ENCODE results near the gene ATF6. TPM values are rescaled to one million over a fixed set of nuclear protein-coding genes. Genes with fewer than 3 reads are reported as not detected.

Gene ATF6
- total and polyA plus RNA-seq, 2 of the 8 experiments (the other 6 are each of a cell fraction or from before 2014, with no cell fraction given), result 4.6 to 10.0 TPM

DNA sequence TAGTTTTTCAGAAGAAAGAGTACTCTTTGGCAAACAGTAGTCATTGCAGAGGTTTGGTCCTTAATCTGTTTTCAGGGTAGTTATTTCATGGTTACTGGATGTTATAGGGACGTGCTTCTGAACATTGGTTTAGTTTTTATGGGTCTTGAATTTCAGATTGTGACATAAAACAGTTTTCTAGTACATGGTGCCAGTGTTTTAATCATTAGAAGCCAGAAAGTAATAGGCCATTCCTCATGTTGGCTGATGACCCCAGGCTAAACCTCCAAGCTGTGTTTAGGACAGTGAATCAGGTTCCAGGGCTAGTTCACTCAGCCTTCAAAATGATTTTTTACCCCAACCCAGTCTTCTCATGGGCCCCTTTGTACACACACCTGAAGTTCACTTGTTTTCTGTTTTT, 184.3 kb downstream of the ATF6 start (continued):
- TF ChIP-seq, protein P1, sequence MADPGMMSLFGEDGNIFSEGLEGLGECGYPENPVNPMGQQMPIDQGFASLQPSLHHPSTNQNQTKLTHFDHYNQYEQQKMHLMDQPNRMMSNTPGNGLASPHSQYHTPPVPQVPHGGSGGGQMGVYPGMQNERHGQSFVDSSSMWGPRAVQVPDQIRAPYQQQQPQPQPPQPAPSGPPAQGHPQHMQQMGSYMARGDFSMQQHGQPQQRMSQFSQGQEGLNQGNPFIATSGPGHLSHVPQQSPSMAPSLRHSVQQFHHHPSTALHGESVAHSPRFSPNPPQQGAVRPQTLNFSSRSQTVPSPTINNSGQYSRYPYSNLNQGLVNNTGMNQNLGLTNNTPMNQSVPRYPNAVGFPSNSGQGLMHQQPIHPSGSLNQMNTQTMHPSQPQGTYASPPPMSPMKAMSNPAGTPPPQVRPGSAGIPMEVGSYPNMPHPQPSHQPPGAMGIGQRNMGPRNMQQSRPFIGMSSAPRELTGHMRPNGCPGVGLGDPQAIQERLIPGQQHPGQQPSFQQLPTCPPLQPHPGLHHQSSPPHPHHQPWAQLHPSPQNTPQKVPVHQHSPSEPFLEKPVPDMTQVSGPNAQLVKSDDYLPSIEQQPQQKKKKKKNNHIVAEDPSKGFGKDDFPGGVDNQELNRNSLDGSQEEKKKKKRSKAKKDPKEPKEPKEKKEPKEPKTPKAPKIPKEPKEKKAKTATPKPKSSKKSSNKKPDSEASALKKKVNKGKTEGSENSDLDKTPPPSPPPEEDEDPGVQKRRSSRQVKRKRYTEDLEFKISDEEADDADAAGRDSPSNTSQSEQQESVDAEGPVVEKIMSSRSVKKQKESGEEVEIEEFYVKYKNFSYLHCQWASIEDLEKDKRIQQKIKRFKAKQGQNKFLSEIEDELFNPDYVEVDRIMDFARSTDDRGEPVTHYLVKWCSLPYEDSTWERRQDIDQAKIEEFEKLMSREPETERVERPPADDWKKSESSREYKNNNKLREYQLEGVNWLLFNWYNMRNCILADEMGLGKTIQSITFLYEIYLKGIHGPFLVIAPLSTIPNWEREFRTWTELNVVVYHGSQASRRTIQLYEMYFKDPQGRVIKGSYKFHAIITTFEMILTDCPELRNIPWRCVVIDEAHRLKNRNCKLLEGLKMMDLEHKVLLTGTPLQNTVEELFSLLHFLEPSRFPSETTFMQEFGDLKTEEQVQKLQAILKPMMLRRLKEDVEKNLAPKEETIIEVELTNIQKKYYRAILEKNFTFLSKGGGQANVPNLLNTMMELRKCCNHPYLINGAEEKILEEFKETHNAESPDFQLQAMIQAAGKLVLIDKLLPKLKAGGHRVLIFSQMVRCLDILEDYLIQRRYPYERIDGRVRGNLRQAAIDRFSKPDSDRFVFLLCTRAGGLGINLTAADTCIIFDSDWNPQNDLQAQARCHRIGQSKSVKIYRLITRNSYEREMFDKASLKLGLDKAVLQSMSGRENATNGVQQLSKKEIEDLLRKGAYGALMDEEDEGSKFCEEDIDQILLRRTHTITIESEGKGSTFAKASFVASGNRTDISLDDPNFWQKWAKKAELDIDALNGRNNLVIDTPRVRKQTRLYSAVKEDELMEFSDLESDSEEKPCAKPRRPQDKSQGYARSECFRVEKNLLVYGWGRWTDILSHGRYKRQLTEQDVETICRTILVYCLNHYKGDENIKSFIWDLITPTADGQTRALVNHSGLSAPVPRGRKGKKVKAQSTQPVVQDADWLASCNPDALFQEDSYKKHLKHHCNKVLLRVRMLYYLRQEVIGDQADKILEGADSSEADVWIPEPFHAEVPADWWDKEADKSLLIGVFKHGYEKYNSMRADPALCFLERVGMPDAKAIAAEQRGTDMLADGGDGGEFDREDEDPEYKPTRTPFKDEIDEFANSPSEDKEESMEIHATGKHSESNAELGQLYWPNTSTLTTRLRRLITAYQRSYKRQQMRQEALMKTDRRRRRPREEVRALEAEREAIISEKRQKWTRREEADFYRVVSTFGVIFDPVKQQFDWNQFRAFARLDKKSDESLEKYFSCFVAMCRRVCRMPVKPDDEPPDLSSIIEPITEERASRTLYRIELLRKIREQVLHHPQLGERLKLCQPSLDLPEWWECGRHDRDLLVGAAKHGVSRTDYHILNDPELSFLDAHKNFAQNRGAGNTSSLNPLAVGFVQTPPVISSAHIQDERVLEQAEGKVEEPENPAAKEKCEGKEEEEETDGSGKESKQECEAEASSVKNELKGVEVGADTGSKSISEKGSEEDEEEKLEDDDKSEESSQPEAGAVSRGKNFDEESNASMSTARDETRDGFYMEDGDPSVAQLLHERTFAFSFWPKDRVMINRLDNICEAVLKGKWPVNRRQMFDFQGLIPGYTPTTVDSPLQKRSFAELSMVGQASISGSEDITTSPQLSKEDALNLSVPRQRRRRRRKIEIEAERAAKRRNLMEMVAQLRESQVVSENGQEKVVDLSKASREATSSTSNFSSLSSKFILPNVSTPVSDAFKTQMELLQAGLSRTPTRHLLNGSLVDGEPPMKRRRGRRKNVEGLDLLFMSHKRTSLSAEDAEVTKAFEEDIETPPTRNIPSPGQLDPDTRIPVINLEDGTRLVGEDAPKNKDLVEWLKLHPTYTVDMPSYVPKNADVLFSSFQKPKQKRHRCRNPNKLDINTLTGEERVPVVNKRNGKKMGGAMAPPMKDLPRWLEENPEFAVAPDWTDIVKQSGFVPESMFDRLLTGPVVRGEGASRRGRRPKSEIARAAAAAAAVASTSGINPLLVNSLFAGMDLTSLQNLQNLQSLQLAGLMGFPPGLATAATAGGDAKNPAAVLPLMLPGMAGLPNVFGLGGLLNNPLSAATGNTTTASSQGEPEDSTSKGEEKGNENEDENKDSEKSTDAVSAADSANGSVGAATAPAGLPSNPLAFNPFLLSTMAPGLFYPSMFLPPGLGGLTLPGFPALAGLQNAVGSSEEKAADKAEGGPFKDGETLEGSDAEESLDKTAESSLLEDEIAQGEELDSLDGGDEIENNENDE (IDR thresholded peaks at IDR 0.05; ENCODE audit: insufficient replicate concordance, low read length), result no peak
- TF ChIP-seq RBBP5 (IDR thresholded peaks at IDR 0.05; ENCODE audit: borderline replicate concordance, low read depth, low read length) (no peak), NRF1 (IDR thresholded peaks at IDR 0.05; ENCODE audit: low read depth, low read length) (no peak), SAP30 (IDR thresholded peaks at IDR 0.05; ENCODE audit: insufficient read depth, insufficient replicate concordance, low read length) (no peak), JUND (IDR thresholded peaks at IDR 0.05; ENCODE audit: low read length) (no peak), MAFK (IDR thresholded peaks at IDR 0.05; ENCODE audit: low read depth, low read length) (no peak), CHD2 (IDR thresholded peaks at IDR 0.05; ENCODE audit: low read length) (no peak), KDM4A (IDR thresholded peaks at IDR 0.05; ENCODE audit: low read depth, low read length, severe bottlenecking) (no peak)

Measured in H1 (cell line).